ENCODE results near the gene CYLD.
A peak's percentile ranks its signal among the peaks of the same experiment; 100 is the strongest.

The CYLD gene

DNA sequence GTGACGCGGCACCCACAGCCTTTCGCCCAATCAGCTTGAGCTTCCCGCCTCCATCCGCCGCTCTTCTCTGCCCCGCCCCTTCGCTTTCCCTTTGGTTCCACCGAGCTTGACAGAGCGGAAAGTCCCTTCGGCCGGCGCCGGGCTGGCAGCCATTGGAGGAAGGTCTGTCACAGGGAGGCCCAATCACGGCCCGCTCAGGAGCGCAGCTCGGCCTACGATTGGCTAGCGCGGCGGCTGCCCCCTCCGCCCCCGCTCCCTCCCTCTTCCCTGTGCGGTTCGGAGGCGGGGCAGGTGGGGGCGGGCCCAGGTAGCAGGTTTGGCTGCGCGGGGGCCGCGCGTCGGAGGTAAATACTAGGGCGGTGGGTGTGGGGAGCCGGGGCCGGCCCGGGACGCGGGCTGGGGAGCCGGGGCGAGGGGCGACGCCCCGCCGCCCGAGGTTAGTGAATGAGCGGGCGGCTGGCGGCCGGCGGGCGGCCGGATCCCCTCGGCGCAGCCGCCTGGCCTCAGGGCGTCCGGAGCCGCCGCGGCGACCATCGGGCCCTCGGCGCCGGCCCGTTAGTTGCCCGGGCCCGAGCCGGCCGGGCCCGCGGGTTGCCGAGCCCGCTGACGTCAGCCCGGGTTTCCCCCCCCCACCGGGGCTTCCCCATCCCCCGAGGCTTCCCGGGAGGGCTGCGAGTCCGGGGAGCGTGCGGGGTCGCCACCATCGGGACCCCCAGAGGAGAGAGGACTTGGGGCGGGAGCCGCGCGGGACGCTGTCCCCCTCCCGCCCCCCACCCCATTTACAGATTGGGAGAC lies at the start of gene CYLD:
Gene CYLD (plus strand): TSS at position 306 of the 795 bp plus-strand sequence. CDS start 7,613 bp downstream, outside the sequence.
- CTCF ChIA-PET = interaction anchor here (0.7 kb wide), 1 partner anchor 70 kb away, joined by 3 read pairs; no protein-coding TSS in a partner anchor

DNA sequence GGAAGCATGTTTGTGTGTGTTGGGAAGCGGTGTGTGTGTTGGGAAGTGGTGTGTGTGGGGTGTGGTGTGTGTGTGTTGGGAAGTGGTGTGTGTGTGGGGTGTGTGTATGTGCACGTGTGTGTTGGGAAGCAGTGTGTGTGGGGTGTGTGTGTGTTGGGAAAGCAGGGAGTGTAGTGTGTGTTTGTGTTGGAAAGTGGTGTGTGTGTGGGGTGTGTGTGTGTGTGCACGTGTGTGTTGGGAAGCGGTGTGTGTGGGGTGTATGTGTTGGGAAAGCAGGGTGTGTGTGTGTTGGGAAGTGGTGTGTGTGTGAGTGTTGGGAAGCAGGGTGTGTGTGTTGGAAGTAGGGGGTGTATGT lies 49.3 kb upstream of the CYLD start:
- POLR2A ChIA-PET = no interaction called here
- no peak for DNase-seq (ENCODE audit: extremely low spot score)
- no peak for TF ChIP-seq FOXK2 (IDR thresholded peaks at IDR 0.05)
- CTCF ChIA-PET = no interaction called here

More for the DNA sequence above, at the start of gene CYLD:
- TF ChIP-seq ARNT (IDR thresholded peaks at IDR 0.05) (no peak), BHLHE40 (IDR thresholded peaks at IDR 0.05; ENCODE audit: borderline replicate concordance) (no peak), SUZ12 (IDR thresholded peaks at IDR 0.05) (no peak), TARDBP (IDR thresholded peaks at IDR 0.05) (no peak), CTBP1 (IDR thresholded peaks at IDR 0.05; ENCODE audit: borderline replicate concordance) (no peak), NFRKB (IDR thresholded peaks at IDR 0.05) (no peak), LEF1 (IDR thresholded peaks at IDR 0.05; ENCODE audit: borderline replicate concordance) (no peak), SP1 (IDR thresholded peaks at IDR 0.05) (no peak), FOXM1 (IDR thresholded peaks at IDR 0.05; ENCODE audit: borderline replicate concordance) (peak; percentile 26; the same call in 1 of the 2 replicates), L3MBTL2 (conservative IDR thresholded peaks at IDR 0.05) (no peak), ELF4 (IDR thresholded peaks at IDR 0.05) (no peak), FOXK2 (IDR thresholded peaks at IDR 0.05) (no peak), HDGF (IDR thresholded peaks at IDR 0.05; ENCODE audit: borderline replicate concordance) (0 out of 2 replicates have a peak, but pooled peaks have one; percentile 89), ZNF384 (IDR thresholded peaks at IDR 0.05) (no peak), FOXA1 (IDR thresholded peaks at IDR 0.05) (no peak)
- TF ChIP-seq, protein P1, sequence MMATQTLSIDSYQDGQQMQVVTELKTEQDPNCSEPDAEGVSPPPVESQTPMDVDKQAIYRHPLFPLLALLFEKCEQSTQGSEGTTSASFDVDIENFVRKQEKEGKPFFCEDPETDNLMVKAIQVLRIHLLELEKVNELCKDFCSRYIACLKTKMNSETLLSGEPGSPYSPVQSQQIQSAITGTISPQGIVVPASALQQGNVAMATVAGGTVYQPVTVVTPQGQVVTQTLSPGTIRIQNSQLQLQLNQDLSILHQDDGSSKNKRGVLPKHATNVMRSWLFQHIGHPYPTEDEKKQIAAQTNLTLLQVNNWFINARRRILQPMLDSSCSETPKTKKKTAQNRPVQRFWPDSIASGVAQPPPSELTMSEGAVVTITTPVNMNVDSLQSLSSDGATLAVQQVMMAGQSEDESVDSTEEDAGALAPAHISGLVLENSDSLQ (IDR thresholded peaks at IDR 0.05) = peak; percentile 76
- peak; percentile 95 for DNase-seq (ENCODE audit: extremely low spot score)
- POLR2A ChIA-PET = no interaction called here

DNA sequence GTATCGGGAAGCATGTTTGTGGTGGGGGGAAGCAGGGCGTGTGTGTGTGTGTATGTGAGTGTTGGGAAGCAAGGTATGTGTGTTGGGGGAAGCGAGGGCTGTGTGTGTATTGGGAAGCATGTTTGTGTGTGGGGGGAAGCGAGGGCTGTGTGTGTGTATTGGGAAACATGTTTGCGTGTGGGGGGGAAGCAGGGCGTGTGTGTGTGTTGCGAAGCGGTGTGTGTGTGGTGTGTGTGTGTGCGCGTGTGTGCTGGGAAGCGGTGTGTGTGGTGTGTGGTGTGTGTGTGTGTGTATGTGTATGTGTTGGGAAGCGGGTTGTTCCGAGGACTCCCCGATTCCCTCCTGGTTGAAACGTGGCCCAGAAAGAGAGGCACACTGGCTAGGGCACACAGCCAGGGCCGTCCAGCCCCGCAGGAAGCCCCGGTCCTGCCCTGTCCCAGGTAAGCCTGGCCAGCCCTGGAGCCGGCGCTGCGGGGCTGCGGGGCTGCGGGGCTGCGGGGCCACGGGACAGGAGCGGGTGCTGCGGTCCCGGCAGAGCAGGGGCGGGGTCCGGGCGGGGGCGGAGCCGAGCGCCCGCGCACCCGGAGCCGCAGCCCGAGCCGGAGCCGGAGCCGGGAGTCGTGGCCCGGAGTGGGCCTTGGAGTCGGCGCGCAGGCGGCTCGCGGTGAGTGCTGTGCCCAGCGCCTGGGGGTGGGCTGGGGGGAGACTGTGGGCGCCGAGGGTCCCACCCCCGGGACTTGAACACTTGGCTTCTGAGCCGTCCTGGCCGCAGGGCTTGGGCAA lies 48.7 kb upstream of the CYLD start, which contains the start of gene NOD2:
Gene NOD2 (plus strand): TSS at position 608 of the 783 bp plus-strand sequence. CDS start 5,890 bp downstream, outside the sequence.
- peak; percentile 68 for DNase-seq (ENCODE audit: extremely low spot score)
- ChIA-PET POLR2A (no interaction called here), CTCF (no interaction called here)
- TF ChIP-seq FOXM1 (IDR thresholded peaks at IDR 0.05; ENCODE audit: borderline replicate concordance) (no peak), NFRKB (IDR thresholded peaks at IDR 0.05) (no peak), LEF1 (IDR thresholded peaks at IDR 0.05; ENCODE audit: borderline replicate concordance) (no peak), ELF4 (IDR thresholded peaks at IDR 0.05) (no peak), ARNT (IDR thresholded peaks at IDR 0.05) (no peak), FOXA1 (IDR thresholded peaks at IDR 0.05) (no peak), SUZ12 (IDR thresholded peaks at IDR 0.05) (no peak), TARDBP (IDR thresholded peaks at IDR 0.05) (no peak), L3MBTL2 (conservative IDR thresholded peaks at IDR 0.05) (no peak), SP1 (IDR thresholded peaks at IDR 0.05) (no peak), HDGF (IDR thresholded peaks at IDR 0.05; ENCODE audit: borderline replicate concordance) (no peak), BHLHE40 (IDR thresholded peaks at IDR 0.05; ENCODE audit: borderline replicate concordance) (no peak), ZNF384 (IDR thresholded peaks at IDR 0.05) (no peak), CTBP1 (IDR thresholded peaks at IDR 0.05; ENCODE audit: borderline replicate concordance) (no peak)
- TF ChIP-seq, protein P1 (IDR thresholded peaks at IDR 0.05) = no peak

DNA sequence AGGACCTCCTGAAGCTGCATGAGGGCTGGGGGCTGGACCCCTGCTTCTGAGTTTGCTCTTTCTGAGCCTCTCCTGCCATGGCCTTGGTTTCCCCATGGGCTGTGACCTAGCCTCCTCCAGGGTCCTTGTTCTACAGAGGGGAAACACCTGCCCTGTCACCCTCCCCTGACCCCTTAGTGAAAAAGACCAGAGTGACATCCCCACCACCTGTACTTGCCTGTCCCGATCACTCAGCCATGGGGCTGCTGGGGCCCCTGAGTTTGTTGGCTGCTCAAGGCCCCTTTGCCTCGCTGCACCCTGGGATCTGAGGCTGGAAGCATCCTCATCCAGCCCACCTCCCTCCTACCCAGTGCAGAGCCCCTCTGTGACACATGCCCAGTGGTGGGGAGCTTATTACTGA lies 47.7 kb upstream of the CYLD start:
- TF ChIP-seq NFRKB (IDR thresholded peaks at IDR 0.05) (no peak), FOXA1 (IDR thresholded peaks at IDR 0.05) (no peak), SUZ12 (IDR thresholded peaks at IDR 0.05) (no peak), CTBP1 (IDR thresholded peaks at IDR 0.05; ENCODE audit: borderline replicate concordance) (no peak), SP1 (IDR thresholded peaks at IDR 0.05) (no peak), ZNF384 (IDR thresholded peaks at IDR 0.05) (no peak)
- TF ChIP-seq, protein P1 (IDR thresholded peaks at IDR 0.05) = no peak
- no peak for DNase-seq (ENCODE audit: extremely low spot score)
- ChIA-PET CTCF (no interaction called here), POLR2A (no interaction called here)

DNA sequence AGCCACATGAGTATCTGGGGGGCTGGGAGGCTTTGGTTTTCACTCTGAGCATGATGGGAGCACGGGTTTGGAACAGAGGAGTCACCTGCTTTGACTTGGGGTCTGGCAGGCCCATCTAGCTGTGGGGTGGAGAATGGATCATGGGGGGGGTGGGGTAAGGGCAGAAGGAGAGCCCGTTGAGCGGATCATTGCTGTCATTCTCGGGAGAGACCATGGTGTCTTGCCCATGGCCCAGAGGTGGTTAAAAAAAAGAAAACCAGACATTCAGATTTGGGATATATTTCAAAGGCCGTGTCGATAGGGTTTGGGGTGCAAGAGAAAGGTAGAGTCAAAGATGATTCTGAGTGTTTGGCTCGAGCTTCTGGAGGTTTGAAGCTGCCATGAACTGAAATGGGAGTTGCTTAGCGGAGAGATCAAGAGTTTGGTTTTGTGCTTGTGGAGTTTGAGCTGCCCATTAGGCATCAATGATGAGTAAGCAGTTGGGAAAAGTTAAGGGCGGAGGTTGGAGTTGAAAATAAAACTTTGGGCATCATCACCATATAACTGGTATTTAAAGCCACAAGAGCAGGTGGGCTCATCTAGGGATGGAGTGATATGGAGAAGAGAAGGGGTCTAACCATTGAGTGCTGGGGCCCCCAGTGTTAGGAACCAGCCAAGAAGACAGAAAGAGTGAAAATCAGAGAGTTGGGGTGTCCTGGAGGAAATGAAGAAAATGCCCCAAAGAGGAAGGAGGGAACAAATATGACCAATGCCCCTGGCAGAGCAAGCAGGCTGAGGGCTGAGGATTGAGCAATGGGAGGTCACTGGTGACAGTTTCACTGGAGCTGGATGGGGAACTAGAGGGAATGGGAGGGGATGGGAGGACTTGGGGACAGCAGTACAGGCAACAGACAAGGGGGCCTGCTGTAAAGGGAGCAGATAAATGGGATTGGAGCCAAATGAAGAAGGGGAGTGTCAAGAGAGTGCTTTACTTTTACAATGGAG lies 46.6 kb upstream of the CYLD start:
- no peak for DNase-seq (ENCODE audit: extremely low spot score)
- ChIA-PET CTCF (no interaction called here), POLR2A (no interaction called here)
- no peak for TF ChIP-seq NFRKB (IDR thresholded peaks at IDR 0.05)
- no peak for TF ChIP-seq BHLHE40 (IDR thresholded peaks at IDR 0.05; ENCODE audit: borderline replicate concordance)
- TF ChIP-seq FOXK2 (IDR thresholded peaks at IDR 0.05) = no peak
- no peak for TF ChIP-seq L3MBTL2 (conservative IDR thresholded peaks at IDR 0.05)
- TF ChIP-seq ELF4 (IDR thresholded peaks at IDR 0.05) = no peak
- TF ChIP-seq, protein P1 (IDR thresholded peaks at IDR 0.05) = no peak
